SK-N-SH (cell line): ENCODE data around the gene LARGE1. TPM values are rescaled to one million over a fixed set of nuclear protein-coding genes. Genes with fewer than 3 reads are reported as not detected.
A peak's percentile ranks its signal among the peaks of the same experiment; 100 is the strongest.

ENCODE experiments used
- CTCF ChIA-PET: fragments of 300-600, 350-600 bp; formaldehyde crosslinking; extraction: SDS; loops from one replicate; lab custom pipeline; 2021; lab: Yijun Ruan, JAX
- POLR2A ChIA-PET: fragments of 350-600 bp; sonication (Branson Sonifier 250); formaldehyde crosslinking; extraction: SDS; loops from one replicate; lab custom pipeline; 2020; ENCODE audit warnings: antibody characterized with exemption, inconsistent platforms; lab: Yijun Ruan, JAX
- DNase-seq: peaks from one replicate; pipeline ENCODE4 v3.0.0; 2012
- H2AFZ ChIP-seq: fragments of 200-600 bp; sonication (generic); 2 replicates; pipeline ENCODE4 v1.8.1; 2016; ENCODE audit warnings: antibody characterized with exemption, mild to moderate bottlenecking, low read depth
- H3F3A ChIP-seq: fragments of 200-600 bp; sonication (generic); replicated peaks from 2 replicates; pipeline ENCODE3; 2016; ENCODE audit warnings: antibody characterized with exemption, mild to moderate bottlenecking; ENCODE audit not compliant: insufficient read depth
- H3K27ac ChIP-seq, 2 experiments: fragments of 200-500 bp in 1 of 2; fragments of 200-600 bp in 1 of 2; sonication (Bioruptor generic) in 1 of 2; sonication (generic), shearing (Covaris generic) in 1 of 2; 2 replicates each; pipeline versions ENCODE4 v1.5.1 to v1.6.1; 2014 to 2016; ENCODE audit warnings: low read depth in 2 of 2, inconsistent platforms in 1 of 2, low read length in 1 of 2, mild to moderate bottlenecking in 1 of 2, mixed read lengths in 1 of 2
- H3K27me3 ChIP-seq: fragments of 200-600 bp; sonication (generic), shearing (Covaris generic); 2 replicates; pipeline ENCODE4 v1.6.1; 2016; ENCODE audit warnings: mixed run types; ENCODE audit not compliant: insufficient read depth
- H3K36me3 ChIP-seq, 2 experiments: fragments of 200-500 bp in 1 of 2; fragments of 200-600 bp in 1 of 2; sonication (Bioruptor generic) in 1 of 2; sonication (generic) in 1 of 2; replicated peaks in 1 of 2; 2 replicates each; pipeline versions ENCODE3 to v1.5.1; 2014 to 2016; ENCODE audit warnings: low read length in 1 of 2, mild to moderate bottlenecking in 1 of 2; ENCODE audit not compliant: insufficient read depth in 2 of 2, control insufficient read depth in 1 of 2
- H3K4me1 ChIP-seq, 2 experiments: fragments of 200-500 bp in 1 of 2; fragments of 200-600 bp in 1 of 2; sonication (Bioruptor generic) in 1 of 2; sonication (generic), shearing (Covaris generic) in 1 of 2; 2 replicates each; pipeline versions ENCODE4 v1.5.1 to v1.6.1; 2014 to 2016; ENCODE audit warnings: low read depth in 1 of 2, low read length in 1 of 2, mixed run types in 1 of 2; ENCODE audit not compliant: insufficient read depth in 2 of 2, control insufficient read depth in 1 of 2
- H3K4me2 ChIP-seq: fragments of 200-600 bp; sonication (generic), shearing (Covaris generic); 2 replicates; pipeline ENCODE4 v1.6.1; 2017; ENCODE audit warnings: mixed run types
- H3K4me3 ChIP-seq, 2 experiments: fragments of 200-500 bp in 1 of 2; fragments of 200-600 bp in 1 of 2; sonication (Bioruptor generic) in 1 of 2; sonication (generic), shearing (Covaris generic) in 1 of 2; 2 replicates each; pipeline versions ENCODE4 v1.5.1 to v1.8.1; 2014 to 2016; ENCODE audit warnings: low read depth in 2 of 2, inconsistent platforms in 1 of 2, low read length in 1 of 2, mild to moderate bottlenecking in 1 of 2, mixed read lengths in 1 of 2, moderate library complexity in 1 of 2
- H3K79me2 ChIP-seq: fragments of 200-600 bp; sonication (generic); 2 replicates; pipeline ENCODE4 v1.8.1; 2017; ENCODE audit warnings: mild to moderate bottlenecking; ENCODE audit not compliant: insufficient read depth
- H3K9ac ChIP-seq: fragments of 200-600 bp; sonication (generic); 2 replicates; pipeline ENCODE4 v1.6.1; 2017; ENCODE audit warnings: mixed run types
- H3K9me2 ChIP-seq: fragments of 200-600 bp; sonication (generic); 2 replicates; pipeline ENCODE4 v1.6.1; 2017; ENCODE audit warnings: mixed run types
- H3K9me3 ChIP-seq: fragments of 200-600 bp; sonication (generic); 2 replicates; pipeline ENCODE4 v1.6.1; 2017; ENCODE audit warnings: mixed run types, mild to moderate bottlenecking, moderate library complexity
- H4K20me1 ChIP-seq: fragments of 200-600 bp; sonication (generic); 2 replicates; pipeline ENCODE4 v1.6.1; 2017; ENCODE audit warnings: mild to moderate bottlenecking, mixed run types; ENCODE audit not compliant: insufficient read depth
- EZH2phosphoT487 ChIP-seq: fragments of 200-600 bp; sonication (generic); IDR thresholded peaks from 2 replicates; pipeline ENCODE4 v1.6.1; 2017; ENCODE audit warnings: low read depth, mixed run types, mild to moderate bottlenecking, antibody characterized with exemption, moderate library complexity, borderline replicate concordance
- FOXM1 ChIP-seq: IDR thresholded peaks from 2 replicates; pipeline ENCODE4 v1.4.0; 2012; ENCODE audit warnings: low read depth, mild to moderate bottlenecking
- GATA2 ChIP-seq: sonication (generic); formaldehyde crosslinking; IDR thresholded peaks from 2 replicates; pipeline ENCODE4 v1.5.0; 2020; ENCODE audit warnings: mild to moderate bottlenecking, missing genetic modification reagents
- NFIC ChIP-seq: IDR thresholded peaks from 2 replicates; pipeline ENCODE4 v1.4.0; 2012; ENCODE audit warnings: borderline replicate concordance
- NRF1 ChIP-seq: IDR thresholded peaks from 2 replicates; pipeline ENCODE4 v1.6.1; 2012; ENCODE audit warnings: low read depth, mild to moderate bottlenecking, low read length
- POLR2AphosphoS5 ChIP-seq: IDR thresholded peaks from 2 replicates; pipeline ENCODE4 v1.6.1; 2012; ENCODE audit warnings: low read depth, low read length
- RCOR1 ChIP-seq: fragments of 150-350 bp; IDR thresholded peaks from 2 replicates; pipeline ENCODE4 v1.6.1; 2017; ENCODE audit warnings: antibody characterized with exemption, low read length
- RFX5 ChIP-seq: IDR thresholded peaks from 2 replicates; pipeline ENCODE4 v1.6.1; 2012; ENCODE audit warnings: mild to moderate bottlenecking, improper control_type of control experiment, low read length
- SIN3A ChIP-seq: IDR thresholded peaks from 2 replicates; pipeline ENCODE4 v1.6.1; 2012; ENCODE audit warnings: low read depth, mild to moderate bottlenecking, low read length, moderate library complexity, borderline replicate concordance
- SMC3 ChIP-seq: IDR thresholded peaks from 2 replicates; pipeline ENCODE4 v1.6.1; 2012; ENCODE audit warnings: low read depth, low read length, improper control_type of control experiment
- TAF1 ChIP-seq: IDR thresholded peaks from 2 replicates; pipeline ENCODE4 v1.6.1; 2012; ENCODE audit warnings: low read depth, mild to moderate bottlenecking, low read length, moderate library complexity, borderline replicate concordance
- TEAD4 ChIP-seq: IDR thresholded peaks from 2 replicates; pipeline ENCODE4 v1.4.0; 2012; ENCODE audit warnings: mild to moderate bottlenecking, borderline replicate concordance; ENCODE audit not compliant: insufficient read depth
- USF2 ChIP-seq: fragments of 150-350 bp; IDR thresholded peaks from 2 replicates; pipeline ENCODE4 v1.6.1; 2017; ENCODE audit warnings: antibody characterized with exemption, low read length, low read depth, borderline replicate concordance
- ZBTB33 ChIP-seq: IDR thresholded peaks from 2 replicates; pipeline ENCODE4 v1.4.0; 2012; ENCODE audit warnings: low read depth, borderline replicate concordance
- WGBS: methylation state at CpG from one replicate; pipeline ENCODE4 v1.1.6; 2017; ENCODE audit warnings: low lambda C conversion rate; 5-methylcytosine and 5-hydroxymethylcytosine counted together
- polyA plus RNA-seq, 3 experiments: library from polyadenylated mRNA; depleted of rRNA; stranded (reverse); fragments of >200 nt; gene quantifications; 2 replicates each; pipeline ENCODE4 v1.2.3, GENCODE V29; 2012

The LARGE1 gene
- polyA plus RNA-seq, 1 of the 3 experiments (the other 2 are of a cell fraction), result 1.1 TPM

- H3K27ac ChIP-seq, result no peak overlapping the region
These were observed 331.4 kb downstream of the LARGE1 start for GRCh38 chr22:33588860-33589259.

GRCh38 chr22:33584152-33584551 lies 336.1 kb downstream of the LARGE1 start:
- H3F3A ChIP-seq, result no peaks in the 10 kb centered on the region
- no peaks in the 10 kb centered on the region for H3K9me3 ChIP-seq
- DNase-seq, result no peak
- H2AFZ ChIP-seq, result no peak overlapping the region
- H3K27me3 ChIP-seq, result no peaks in the 10 kb centered on the region
- H3K4me2 ChIP-seq, result no peak overlapping the region
- TF ChIP-seq RFX5 (no peak), POLR2AphosphoS5 (no peak), TAF1 (no peak), NFIC (no peak), SMC3 (no peak)
- TF ChIP-seq, all 33 proteins: peak for 0
- Histone ChIP-seq H4K20me1 (no peaks in the 10 kb centered on the region), H3K27ac (no peak overlapping the region), H3K4me1 (no peaks in the 10 kb centered on the region), H3K9ac (no peak overlapping the region), H3K79me2 (no peaks in the 10 kb centered on the region), H3K4me3 (no peak overlapping the region), H3K9me2 (no peaks in the 10 kb centered on the region), H3K36me3 (no peaks in the 10 kb centered on the region)
- ChIA-PET POLR2A (no interaction called here), CTCF (interaction anchor here (0.6 to 3.1 kb wide), 5 partner anchors 9 to 283 kb away, joined by 3 to 11 read pairs (median 4); no protein-coding TSS in a partner anchor)
- 51% methylated on average over 5 of the region's 5 CpGs for WGBS

More at GRCh38 chr22:33588860-33589259, 331.4 kb downstream of the LARGE1 start:
- DNase-seq, result peak; percentile 8
- ChIA-PET CTCF (interaction anchor here (1.2 to 2.5 kb wide), 3 partner anchors 10 to 287 kb away, joined by 4 to 12 read pairs (median 9); no protein-coding TSS in a partner anchor), POLR2A (no interaction called here)
- Histone ChIP-seq H2AFZ (no peak overlapping the region), H3K9me2 (no peaks in the 10 kb centered on the region), H3K9me3 (no peaks in the 10 kb centered on the region; the same call in 1 of the 2 replicates), H3K4me3 (no peak overlapping the region), H3K79me2 (no peaks in the 10 kb centered on the region), H3K27me3 (no peaks in the 10 kb centered on the region), H4K20me1 (no peaks in the 10 kb centered on the region), H3K9ac (no peak overlapping the region), H3K4me1 (no peaks in the 10 kb centered on the region), H3K4me2 (no peak overlapping the region), H3F3A (no peaks in the 10 kb centered on the region), H3K36me3 (no peaks in the 10 kb centered on the region)
- no peak for TF ChIP-seq NRF1
- no peak for TF ChIP-seq GATA2
- no peak for TF ChIP-seq USF2
- no peak for TF ChIP-seq FOXM1
- no peak for TF ChIP-seq EZH2phosphoT487
- TF ChIP-seq RCOR1, result no peak
- TF ChIP-seq SIN3A, result no peak
- no peak for TF ChIP-seq TEAD4
- no peak for TF ChIP-seq ZBTB33
- 42% methylated on average over 1 of the region's 2 CpGs for WGBS
